ENCODE measurements around the gene TCEANC.
"Not testable (repeated sequence)": the region's sequence is repeated elsewhere in the genome, so short reads cannot be mapped to it uniquely, and the experiment has no call there.

The TCEANC gene

DNA sequence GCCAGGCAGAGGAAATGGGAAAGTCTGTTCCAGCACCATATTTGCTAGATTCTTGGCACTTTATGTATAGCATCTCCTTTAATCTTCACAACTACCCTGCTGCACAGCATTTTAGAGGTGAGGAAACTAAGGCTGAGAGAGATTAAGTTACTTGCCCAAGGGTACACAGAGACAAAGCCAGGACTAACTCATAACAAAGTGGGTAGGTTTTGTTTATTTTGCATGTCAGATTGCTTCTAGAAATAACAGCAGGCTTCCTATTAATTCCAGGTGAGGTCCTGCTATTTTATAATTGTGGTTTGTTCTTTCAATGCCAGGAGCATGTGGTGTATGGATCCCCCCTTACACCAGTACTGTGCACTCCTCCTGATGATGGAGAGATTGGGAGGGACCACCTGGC is 15.0 kb downstream of the TCEANC start:
- DNase-seq (ENCODE audit: low read depth): no peak
- H3K4me3 ChIP-seq (replicated peaks; ENCODE audit: low read depth, low read length): no peak overlapping the region
- TF ChIP-seq, protein P1, sequence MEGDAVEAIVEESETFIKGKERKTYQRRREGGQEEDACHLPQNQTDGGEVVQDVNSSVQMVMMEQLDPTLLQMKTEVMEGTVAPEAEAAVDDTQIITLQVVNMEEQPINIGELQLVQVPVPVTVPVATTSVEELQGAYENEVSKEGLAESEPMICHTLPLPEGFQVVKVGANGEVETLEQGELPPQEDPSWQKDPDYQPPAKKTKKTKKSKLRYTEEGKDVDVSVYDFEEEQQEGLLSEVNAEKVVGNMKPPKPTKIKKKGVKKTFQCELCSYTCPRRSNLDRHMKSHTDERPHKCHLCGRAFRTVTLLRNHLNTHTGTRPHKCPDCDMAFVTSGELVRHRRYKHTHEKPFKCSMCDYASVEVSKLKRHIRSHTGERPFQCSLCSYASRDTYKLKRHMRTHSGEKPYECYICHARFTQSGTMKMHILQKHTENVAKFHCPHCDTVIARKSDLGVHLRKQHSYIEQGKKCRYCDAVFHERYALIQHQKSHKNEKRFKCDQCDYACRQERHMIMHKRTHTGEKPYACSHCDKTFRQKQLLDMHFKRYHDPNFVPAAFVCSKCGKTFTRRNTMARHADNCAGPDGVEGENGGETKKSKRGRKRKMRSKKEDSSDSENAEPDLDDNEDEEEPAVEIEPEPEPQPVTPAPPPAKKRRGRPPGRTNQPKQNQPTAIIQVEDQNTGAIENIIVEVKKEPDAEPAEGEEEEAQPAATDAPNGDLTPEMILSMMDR (IDR thresholded peaks at IDR 0.05; ENCODE audit: low read length, missing control alignments): no peak

GRCh38 chrX:13669246-13669737 is 16.4 kb downstream of the TCEANC start:
- TF ChIP-seq, protein P1 (IDR thresholded peaks at IDR 0.05; ENCODE audit: low read length, missing control alignments): no peak
- DNase-seq (ENCODE audit: low read depth): peak; percentile 96
- no peak overlapping the region for H3K4me3 ChIP-seq (replicated peaks; ENCODE audit: low read depth, low read length)

GRCh38 chrX:13669755-13670154 is 16.8 kb downstream of the TCEANC start:
- DNase-seq (ENCODE audit: low read depth); H3K4me3 ChIP-seq (replicated peaks; ENCODE audit: low read depth, low read length): not testable (repeated sequence)

GRCh38 chrX:13670197-13670596 is 17.3 kb downstream of the TCEANC start:
- DNase-seq (ENCODE audit: low read depth): no peak
- no peak overlapping the region for H3K4me3 ChIP-seq (replicated peaks; ENCODE audit: low read depth, low read length)
- TF ChIP-seq, protein P1 (IDR thresholded peaks at IDR 0.05; ENCODE audit: low read length, missing control alignments): no peak

GRCh38 chrX:13673016-13673415 is 20.1 kb downstream of the TCEANC start:
- TF ChIP-seq, protein P1 (IDR thresholded peaks at IDR 0.05; ENCODE audit: low read length, missing control alignments): no peak
- DNase-seq (ENCODE audit: low read depth): no peak
- H3K4me3 ChIP-seq (replicated peaks; ENCODE audit: low read depth, low read length): no peak overlapping the region

- DNase-seq (ENCODE audit: low read depth): no peak
- no peak overlapping the region for H3K4me3 ChIP-seq (replicated peaks; ENCODE audit: low read depth, low read length)
- TF ChIP-seq, protein P1 (IDR thresholded peaks at IDR 0.05; ENCODE audit: low read length, missing control alignments): no peak
These were observed 23.9 kb downstream of the TCEANC start for GRCh38 chrX:13676885-13677284.

DNA sequence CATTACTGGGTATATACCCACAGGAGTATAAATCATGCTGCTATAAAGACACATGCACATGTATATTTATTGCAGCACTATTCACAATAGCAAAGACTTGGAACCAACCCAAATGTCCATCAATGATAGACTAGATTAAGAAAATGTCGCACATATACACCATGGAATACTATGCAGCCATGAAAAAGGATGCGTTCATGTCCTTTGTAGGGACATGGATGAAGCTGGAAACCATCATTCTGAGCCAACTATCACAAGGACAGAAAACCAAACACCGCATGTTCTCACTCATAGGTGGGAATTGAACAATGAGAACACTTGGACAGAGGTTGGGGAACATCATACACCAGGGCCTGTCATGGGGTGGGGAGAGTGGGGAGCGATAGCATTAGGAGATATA is 26.8 kb downstream of the TCEANC start:
- H3K4me3 ChIP-seq (replicated peaks; ENCODE audit: low read depth, low read length); DNase-seq (ENCODE audit: low read depth): not testable (repeated sequence)

DNA sequence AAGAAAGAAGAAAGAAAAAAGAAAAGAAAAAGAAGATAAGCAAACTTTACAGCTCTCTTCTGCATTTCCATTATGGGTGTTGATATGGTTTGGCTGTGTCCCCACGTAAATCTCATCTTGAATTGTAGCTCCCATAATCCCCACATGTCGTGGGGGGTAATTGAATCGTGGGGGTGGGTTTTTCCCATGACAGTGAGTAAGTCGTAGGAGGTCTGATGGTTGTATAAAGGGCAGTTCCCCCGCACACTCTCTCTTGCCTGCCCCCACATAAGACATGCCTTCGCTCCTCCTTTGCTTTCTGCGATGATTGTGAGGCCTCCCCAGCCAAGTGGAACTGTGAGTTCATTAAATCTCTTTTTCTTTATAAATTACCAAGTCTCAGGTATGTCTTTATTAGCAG is 28.7 kb downstream of the TCEANC start:
- DNase-seq (ENCODE audit: low read depth): no peak
- TF ChIP-seq, protein P1 (IDR thresholded peaks at IDR 0.05; ENCODE audit: low read length, missing control alignments): no peak
- no peak overlapping the region for H3K4me3 ChIP-seq (replicated peaks; ENCODE audit: low read depth, low read length)

All from fibroblast of pulmonary artery (primary cell).